NCI-H2196 (cell line): Measurements from ENCODE around the gene DZIP3.
A peak's percentile ranks its signal among the peaks of the same experiment; 100 is the strongest.
"Not testable (repeated sequence)": the region's sequence is repeated elsewhere in the genome, so short reads cannot be mapped to it uniquely, and the experiment has no call there.

ENCODE experiments used
- DNase-seq: peaks from one replicate; lab custom pipeline; 2025; ENCODE audit not compliant: unreplicated experiment; lab: John Stamatoyannopoulos, UW

DZIP3 gene

DNA sequence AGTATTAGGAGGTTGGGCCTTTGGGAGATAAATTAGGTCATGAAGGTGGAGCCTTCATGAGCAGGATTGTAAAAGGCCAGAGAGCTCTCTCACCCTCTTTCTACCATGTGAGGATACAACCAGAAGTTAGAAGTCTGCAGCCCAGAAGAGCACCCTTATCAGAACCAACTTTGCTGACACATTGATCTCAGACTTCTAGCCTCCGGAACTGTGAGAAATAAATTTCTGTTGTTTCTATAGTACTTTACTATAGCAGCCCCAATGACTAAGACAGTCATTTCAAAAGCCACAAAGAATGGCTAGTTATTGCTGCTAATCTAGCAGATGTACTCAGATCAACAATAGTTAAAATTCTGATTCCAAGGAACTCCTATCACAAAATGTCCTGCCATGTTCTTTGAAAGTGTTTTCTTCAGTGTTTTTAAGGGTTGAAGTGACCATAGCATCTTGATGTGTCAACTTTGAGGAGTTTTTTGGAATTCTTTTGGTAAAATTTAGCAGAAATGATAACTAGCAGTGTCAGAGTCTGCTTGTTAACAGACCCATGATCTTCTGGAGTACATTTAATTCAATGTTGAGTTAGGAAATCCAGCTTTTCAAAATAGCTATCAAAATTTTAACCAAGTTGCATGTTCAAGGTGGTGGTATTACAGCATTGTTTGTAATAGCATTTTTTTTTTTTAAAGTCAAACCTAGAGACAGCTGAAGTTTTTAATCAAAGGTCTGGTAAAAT lies 10.3 kb downstream of the DZIP3 start:
- DNase-seq, result no peak

DNA sequence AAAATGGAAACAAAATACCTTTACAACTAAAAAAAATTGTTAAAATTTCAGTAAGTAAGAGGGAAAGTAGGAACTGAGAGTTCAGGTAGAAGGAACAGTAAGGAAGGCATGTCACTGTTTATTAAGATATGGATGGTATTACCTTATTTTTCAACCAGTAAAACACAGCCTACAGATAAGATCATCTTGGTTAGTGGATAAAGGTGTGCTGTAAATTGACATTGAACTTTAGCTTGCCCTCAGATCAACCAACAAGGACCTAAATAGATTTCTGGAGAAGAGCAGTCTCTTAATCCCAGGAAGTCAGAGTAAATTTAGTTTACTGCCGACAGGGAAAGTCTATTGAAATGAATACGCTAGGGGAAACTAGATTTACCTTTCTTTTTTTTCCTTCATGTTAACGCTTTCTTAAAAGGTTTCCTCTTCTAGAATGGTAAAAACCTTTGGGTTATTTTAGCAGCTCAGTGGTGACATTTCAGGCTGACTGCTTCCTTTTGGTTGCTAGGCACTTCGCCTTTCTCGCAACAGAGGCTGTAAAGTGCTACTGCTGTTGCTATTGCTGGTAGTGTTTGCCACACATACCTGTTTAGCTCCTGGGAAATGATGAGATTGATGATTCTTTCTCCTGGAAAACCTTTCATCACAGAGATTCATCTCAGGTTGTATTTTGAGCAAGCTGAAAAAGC lies 12.9 kb downstream of the DZIP3 start:
- DNase-seq, result no peak

DNA sequence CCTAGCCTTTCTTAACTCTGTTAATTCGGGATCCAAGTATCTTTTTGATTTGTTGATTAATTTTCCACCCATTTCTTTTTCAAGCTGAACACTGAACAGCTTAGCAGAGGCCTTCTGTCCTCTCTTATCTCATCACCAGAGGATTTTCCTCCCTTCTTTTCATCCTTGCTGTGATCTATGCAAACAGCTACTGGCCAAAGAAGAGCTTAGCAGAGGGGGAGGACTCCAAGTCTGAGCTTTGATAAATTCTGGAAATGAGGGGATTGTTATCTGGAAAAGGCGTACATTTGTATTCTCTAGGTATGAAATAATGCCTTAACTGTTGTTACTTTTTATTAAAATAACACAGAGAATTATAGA lies 13.4 kb downstream of the DZIP3 start:
- DNase-seq, result no peak

DNA sequence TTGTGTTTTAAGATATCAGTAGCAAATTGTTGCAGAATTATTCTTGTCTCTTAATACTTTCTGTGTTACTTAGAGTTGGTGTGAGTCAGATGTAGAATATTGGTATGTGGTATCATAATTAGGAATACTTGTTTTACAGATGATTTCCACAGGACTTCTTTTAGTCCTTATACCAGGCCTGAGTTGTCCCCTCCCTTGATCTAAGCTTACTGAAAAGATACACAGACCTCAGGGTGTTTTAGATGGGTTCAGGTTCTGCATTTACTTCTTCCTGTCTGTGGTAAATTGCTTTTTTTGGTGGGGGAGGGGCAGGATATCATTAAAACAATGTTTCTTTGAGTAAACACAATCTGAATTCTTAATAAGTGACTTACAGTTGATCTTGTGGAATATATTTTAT lies 14.2 kb downstream of the DZIP3 start:
- no peak for DNase-seq

DNA sequence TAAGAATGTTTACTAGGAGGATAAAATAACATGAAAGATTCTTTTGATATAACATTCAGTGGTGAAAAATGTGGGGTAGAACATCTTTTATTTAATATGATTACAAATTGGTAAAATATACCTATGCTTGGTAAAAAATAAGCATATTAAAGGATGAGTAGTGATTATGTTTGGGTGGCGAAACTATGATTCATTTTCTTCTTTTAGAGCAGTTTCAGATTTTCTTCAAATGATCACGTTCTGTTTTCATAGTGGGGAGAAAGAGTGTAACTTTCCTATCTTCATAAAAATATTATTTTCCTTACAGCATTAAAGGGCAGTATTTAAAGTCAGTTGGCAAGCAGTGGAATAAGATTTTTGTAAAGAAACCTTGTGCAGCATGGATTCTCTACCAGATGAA lies 15.5 kb downstream of the DZIP3 start:
- DNase-seq, result no peak

DNA sequence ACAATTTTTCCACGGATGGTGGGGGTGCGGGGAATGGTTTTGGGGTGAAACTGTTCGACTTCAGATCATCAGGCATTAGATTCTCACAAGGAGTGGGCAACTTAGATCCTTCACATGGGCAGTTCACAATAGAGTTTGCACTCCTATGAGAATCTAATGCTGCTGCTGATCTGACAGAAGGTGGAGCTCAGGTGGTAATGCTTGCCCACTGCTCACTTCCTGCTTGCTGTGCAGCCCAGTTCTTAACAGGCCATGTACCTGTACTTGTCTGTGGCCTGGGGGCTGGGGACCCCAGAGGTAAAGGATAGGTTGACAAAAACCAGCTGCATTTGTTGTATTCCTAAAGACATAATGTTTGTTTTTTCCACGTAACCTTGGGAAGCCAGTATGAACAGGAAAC lies 16.0 kb downstream of the DZIP3 start:
- no peak for DNase-seq

DNA sequence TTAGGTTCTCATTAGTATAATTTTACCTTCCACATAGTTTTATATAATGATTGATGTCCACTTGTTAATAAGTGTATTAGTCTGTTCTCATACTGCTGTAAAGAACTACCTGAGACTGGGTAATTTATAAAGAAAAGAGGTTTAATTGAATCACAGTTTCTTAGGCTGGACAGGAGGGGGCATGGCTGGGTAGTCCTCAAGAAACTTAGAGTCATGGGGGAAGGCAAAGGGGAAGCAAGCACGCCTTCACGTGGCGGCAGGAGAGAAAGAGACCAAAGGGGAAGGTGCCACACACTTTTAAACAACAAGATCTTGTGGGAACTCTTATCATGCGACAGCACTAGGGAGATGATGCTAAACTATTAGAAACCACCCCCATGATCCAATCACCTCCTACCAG lies 19.2 kb downstream of the DZIP3 start:
- no peak for DNase-seq

DNA sequence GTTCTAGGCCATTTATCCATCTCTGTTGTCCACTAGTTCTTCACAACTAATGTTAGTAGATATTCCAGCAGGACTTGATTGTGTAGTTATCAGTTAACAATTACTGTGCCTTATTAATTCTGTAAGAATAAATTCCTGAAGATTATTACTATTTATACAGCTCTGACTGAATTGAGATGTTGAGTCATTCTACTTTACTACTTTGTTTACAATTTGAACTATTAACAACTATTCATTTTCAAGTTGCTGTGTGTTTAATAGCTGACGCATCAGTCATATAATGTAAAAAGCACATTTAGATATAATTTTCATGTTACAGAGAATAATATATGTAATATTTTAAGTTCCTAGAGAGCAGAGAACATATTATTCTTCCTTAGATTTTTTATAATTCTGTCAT lies 21.1 kb downstream of the DZIP3 start:
- no peak for DNase-seq

DNA sequence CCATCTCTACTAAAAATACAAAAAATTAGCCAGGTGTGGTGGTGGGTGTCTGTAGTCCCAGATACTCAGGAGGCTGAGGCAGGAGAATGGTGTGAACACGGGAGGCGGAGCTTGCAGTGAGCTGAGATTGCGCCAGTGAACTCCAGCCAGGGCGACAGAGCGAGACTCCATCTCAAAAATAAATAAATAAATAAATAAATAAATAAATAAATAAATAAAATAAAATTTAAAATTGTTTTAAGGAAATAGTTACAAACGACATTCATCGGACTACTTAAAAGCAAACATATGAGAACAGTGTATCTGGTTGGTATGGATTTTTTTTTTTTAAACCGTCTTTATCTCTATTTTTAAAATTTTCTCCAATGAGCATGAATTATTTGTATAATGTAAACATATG lies 26.6 kb downstream of the DZIP3 start:
- DNase-seq, result not testable (repeated sequence)

DNA sequence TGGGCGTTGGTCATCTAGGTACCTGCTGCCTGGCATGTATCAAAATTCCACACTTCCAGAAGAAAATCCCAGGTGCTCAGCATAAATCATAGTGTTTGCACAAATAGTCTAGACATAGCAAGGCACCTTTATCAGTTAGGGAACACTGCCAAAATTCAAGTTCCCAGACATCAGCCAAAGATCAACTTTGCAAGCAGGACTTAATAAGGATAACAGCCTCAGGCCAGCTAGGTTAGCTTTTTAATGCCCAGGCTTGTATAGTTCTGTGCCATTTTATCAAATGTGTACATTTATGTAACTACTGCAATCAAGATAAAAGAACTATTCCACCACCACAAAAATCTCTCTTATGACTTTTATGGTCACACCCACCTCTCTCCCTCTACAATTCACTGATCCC lies 30.7 kb downstream of the DZIP3 start:
- no peak for DNase-seq

DNA sequence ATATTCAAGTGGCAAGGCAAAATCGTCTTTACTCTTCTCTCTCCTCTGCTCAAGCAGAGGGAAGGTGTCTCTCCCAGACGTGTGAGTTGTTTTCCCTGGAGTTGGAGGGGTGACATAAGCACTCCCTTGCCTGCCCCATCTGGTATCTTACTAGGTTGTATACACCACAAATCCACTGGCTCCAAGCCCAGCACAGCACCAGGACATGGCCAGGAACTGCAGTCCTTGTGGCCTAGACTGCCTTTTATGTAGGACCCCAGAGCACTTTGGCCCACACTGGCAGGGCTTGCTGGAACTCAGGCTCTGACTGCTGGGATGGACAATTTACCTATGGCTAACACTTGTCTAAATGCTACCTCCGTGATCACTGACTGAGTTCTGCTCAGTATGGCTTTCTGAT lies 34.0 kb downstream of the DZIP3 start:
- no peak for DNase-seq

DNA sequence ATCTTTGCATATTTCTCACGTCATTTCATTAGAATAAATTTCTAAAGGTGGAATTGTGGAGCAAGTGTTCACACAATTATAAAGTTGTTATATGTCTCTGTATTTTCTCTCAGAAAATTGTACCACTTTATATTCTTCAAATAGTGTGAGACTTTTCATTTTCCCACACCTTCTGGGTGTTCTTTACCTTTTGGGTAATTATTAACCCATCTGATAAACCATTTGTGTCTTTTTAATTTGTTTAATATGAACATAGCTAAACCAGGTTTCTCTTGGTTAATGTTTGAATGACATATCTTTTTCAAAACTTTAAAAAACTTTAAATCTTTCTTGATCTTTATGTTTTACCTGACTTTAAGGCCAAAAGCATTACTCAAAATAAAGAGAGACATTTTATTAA lies 40.5 kb downstream of the DZIP3 start:
- no peak for DNase-seq

DNA sequence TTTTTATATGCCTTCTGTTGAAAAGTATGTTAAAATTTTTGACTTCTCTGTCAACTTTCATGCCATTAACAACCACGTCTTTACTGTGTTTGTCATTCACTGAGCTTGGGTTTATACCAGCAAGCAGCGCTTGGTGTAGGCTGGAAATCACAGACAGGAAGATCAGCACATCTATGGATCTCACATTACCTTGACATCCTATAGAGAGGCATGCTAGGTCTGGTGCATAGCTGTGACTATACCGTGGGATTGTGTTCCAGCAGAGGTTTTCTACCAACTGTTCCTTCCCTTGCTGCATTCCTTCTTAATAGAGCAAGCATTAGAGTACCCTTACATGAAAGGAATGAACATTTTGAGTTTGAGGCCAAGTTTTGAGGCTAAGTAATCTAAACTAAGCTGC lies 53.0 kb downstream of the DZIP3 start:
- no peak for DNase-seq

DNA sequence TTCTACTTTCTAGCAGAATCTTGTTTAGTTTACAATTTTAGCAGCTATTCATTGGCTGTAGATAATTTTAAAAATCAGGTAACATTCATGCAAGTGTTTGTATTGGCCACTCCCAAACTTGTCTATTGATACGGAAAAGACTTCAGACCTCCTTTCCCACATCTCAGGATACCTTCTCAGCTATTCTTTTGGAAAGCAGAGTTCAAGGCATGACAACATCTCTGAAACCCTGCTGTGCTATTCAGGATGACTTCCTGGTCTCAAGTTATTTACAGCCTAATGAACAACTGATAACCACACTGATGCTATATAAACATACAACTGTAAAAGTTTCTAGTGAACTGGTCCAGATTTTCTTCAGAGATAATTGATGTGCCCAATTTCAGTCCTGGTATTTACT lies 55.8 kb downstream of the DZIP3 start:
- DNase-seq, result no peak

DNA sequence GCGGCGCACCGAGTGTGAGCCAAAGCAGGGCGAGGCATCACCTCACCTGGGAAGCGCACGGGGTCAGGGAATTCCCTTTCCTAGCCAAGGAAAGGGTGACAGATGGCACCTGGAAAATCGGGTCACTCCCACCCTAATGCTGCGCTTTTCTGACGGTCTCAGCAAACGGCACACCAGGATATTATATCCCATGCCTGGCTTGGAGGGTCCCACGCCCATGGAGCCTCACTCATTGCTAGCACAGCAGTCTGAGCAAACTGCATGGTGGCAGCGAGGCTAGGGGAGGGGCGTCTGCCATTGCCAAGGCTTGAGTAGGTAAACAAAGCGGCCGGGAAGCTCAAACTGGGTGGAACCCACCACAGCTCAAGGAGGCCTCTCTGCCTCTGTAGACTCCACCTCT lies 66.1 kb downstream of the DZIP3 start:
- not testable (repeated sequence) for DNase-seq

DNA sequence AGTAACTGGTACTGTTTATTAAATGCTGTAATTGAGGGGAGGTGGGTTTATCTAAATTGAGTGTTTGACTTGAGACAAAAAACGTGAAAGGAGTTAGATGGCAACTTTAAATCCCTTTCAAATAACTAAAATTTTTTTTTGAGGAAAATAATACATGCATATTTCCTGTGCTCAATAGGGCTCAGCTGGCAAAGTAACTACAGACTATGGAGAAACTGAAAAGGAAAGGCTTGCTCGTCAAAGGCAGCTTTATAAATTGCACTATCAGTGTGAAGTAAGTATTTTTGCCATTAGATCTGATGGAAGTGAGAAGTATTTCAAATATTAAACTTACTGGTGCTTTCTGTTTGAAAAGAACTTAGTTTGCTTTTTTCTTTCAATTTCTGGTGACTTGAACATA lies 72.2 kb downstream of the DZIP3 start:
- peak; percentile 10 for DNase-seq

DNA sequence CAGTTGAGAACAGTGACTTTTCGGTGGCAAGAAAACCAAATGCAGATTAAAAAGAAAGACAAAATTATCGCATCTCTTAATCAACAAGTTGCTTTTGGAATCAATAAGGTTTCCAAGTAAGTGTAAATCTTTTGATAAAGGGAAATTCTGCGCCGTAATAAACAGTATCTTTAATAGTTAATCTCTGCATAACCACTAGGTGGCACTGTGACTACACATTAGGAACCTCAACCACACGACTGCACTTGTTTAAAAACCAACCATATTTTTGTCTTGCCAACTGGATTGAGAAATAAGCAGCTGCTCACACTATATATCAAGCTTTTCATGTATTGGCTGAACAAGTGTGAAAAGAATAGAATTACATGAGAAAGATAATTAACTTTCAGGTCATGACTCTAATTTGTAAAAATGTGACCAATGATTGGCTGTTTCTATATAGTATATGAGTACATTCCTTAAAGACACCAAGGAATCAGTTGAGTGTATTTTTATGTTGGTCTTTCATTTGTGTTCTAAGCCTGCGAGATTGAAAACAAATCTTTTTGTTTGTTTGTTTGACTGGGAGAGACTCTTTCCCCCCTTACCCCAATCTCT lies 72.7 kb downstream of the DZIP3 start:
- peak; percentile 85 for DNase-seq

DNA sequence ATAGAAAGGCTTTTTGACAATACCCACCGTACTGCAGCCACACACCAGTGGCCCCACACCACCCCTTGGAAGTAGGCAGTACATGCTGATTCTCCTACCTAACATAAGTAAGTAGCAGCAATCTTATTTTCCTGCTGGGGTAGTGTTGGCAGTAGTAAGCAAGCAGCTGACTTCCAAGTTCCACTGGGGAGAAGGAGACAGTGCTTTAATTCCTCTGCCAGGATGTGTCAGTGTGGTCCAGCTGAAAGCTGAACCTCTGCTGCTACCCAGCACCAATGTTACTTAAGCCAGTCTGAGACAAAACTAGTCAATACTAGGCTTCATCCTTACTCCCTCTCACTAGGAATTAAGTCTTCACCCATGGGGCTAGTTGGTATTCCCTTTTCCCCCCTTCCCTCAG lies 74.7 kb downstream of the DZIP3 start:
- DNase-seq, result no peak

DNA sequence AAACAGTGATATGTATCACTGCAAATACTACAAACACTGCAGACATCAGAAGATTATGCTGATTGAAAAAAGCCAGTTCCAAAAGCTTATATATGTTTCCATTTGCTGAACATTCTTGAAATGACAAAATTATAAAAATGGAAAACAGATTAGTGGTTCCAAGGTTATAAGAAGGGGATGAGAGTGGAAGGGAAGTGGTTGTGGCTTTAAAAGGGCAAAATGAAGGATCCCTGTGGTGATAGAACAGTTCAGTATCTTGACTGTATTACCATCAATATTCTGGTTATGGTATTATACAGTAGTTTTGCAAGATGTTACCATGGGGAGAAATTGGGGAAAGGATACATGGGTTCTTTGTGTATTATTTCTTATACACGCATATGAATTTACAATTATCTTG lies 77.8 kb downstream of the DZIP3 start:
- no peak for DNase-seq

DNA sequence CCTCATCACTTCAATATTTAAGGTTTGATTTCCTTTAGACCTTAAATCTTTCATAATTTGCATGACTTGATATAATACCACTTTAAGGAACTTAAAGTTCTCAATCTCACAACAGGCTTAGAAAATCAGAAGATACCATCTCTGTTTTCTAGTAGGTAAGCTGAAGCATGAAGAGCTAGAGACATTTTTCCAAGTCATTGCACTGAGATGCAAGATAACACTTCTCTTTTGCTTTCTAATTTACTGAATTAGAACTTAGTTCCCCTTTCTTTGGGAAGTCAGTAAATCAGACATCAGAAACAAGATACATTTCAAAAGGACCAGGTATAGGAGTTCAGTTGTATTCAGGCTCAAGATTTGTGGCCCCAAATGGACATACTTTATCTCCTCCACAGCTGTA lies 79.7 kb downstream of the DZIP3 start:
- DNase-seq, result no peak

DNA sequence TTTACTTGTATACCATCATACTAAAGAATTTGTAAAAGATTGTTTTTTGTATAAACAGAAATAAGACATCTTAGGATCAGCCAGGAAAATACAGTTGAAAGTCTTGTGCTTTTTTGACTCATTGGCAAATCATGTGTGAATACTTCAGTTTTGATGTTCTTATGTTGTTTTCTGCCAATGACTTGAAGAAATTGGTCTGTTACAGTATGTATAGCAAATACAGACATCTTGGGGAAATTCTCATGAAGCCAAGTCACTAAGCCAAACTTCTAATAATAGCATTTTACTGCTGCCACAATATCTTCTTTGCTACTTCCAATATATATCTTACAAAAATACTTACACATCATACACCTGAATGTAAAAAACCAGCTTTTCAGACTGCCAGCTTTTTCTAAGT lies 83.2 kb downstream of the DZIP3 start:
- DNase-seq, result no peak

DNA sequence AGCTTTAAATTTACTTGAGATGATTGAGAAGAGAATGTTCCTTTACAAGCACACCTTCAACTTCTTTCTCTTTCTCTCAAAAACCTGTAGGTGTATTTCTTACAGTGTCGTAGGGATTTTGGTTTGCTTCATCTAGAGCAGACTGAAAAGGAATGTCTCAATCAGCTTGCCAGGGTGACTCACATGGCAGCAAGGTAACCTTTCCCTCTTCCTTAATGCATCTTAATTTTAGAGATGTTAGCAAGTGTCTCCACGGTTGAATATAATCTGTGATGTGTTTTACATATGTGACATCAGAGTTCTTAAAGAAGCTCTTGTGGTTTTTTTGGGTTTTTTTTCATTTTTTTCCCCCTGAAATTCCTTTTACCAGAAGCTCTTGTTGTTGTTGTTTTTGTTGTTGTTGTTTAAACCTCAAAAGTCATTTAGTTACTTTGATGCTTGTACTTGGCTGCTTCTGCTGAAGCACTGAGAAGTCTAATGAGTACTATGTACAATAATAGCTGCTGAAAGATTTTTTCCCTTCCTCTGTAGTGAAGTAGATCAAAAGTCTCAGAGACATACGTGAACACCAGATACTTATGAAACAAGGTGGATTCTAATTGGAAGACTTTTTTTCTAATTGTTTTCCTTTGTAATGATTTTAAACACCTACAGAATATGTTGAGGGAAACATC lies 84.6 kb downstream of the DZIP3 start:
- DNase-seq, result no peak
